Keratinocyte (primary cell): ENCODE results near the gene APLF. TPM values are rescaled to one million over a fixed set of nuclear protein-coding genes. Genes with fewer than 3 reads are reported as not detected.

Experiments used
- DNase-seq: peaks from one replicate; pipeline ENCODE4 v3.0.0-alpha.2; 2011; ENCODE audit warnings: low read depth, missing footprints, low spot score
- FAIRE-seq: peaks from 2 replicates; lab custom pipeline; 2011; peaks lifted over from hg19 to GRCh38; lab: Jason Lieb, UNC
- H2AFZ ChIP-seq: 2 replicates; pipeline ENCODE4 v1.6.0; 2012; ENCODE audit warnings: low read length, control low read depth, inconsistent platforms; ENCODE audit not compliant: control insufficient read depth
- H3K27ac ChIP-seq: 2 replicates; pipeline ENCODE4 v1.5.1; 2011; ENCODE audit warnings: low read length; ENCODE audit not compliant: control insufficient read depth, insufficient read depth
- H3K27me3 ChIP-seq: 3 replicates; pipeline ENCODE4 v1.6.0; 2011; ENCODE audit warnings: low read length; ENCODE audit not compliant: control insufficient read depth, insufficient read depth; ENCODE audit errors: extremely low read depth
- H3K36me3 ChIP-seq, 2 experiments: 2 replicates in 1 of 2; 3 replicates in 1 of 2; pipeline ENCODE4 v1.5.1; 2011; ENCODE audit warnings: low read length in 2 of 2, mild to moderate bottlenecking in 1 of 2; ENCODE audit not compliant: control insufficient read depth in 2 of 2, insufficient read depth in 2 of 2; ENCODE audit errors: extremely low read depth in 1 of 2
- H3K4me1 ChIP-seq: 3 replicates; pipeline ENCODE4 v1.5.1; 2011; ENCODE audit warnings: low read length; ENCODE audit not compliant: control insufficient read depth, insufficient read depth; ENCODE audit errors: extremely low read depth
- H3K4me2 ChIP-seq: 3 replicates; pipeline ENCODE4 v1.6.0; 2011; ENCODE audit warnings: low read depth, low read length; ENCODE audit not compliant: control insufficient read depth, insufficient read depth; ENCODE audit errors: extremely low read depth
- H3K4me3 ChIP-seq, 3 experiments: fragments of 200-600 bp in 1 of 3; sonication (generic) in 1 of 3; 2 replicates in 2 of 3; 3 replicates in 1 of 3; pipeline ENCODE4 v1.5.1; 2011 to 2016; ENCODE audit warnings: low read length in 3 of 3, mild to moderate bottlenecking in 3 of 3, control low read depth in 2 of 3, inconsistent platforms in 1 of 3, low read depth in 1 of 3, mixed read lengths in 1 of 3, mixed run types in 1 of 3, moderate library complexity in 1 of 3; ENCODE audit not compliant: control insufficient read depth in 2 of 3, insufficient read depth in 2 of 3; ENCODE audit errors: extremely low read depth in 1 of 3
- H3K79me2 ChIP-seq: 2 replicates; pipeline ENCODE4 v1.6.0; 2012; ENCODE audit warnings: low read length; ENCODE audit not compliant: control insufficient read depth, insufficient read depth
- H3K9ac ChIP-seq: 3 replicates; pipeline ENCODE4 v1.6.0; 2011; ENCODE audit warnings: low read length; ENCODE audit not compliant: control insufficient read depth, insufficient read depth; ENCODE audit errors: extremely low read depth
- H3K9me1 ChIP-seq: 3 replicates; pipeline ENCODE4 v1.6.0; 2011; ENCODE audit warnings: low read length; ENCODE audit not compliant: control insufficient read depth, insufficient read depth; ENCODE audit errors: extremely low read depth
- H3K9me3 ChIP-seq: 2 replicates; pipeline ENCODE4 v1.5.1; 2012; ENCODE audit warnings: low read depth, low read length; ENCODE audit not compliant: control insufficient read depth
- H4K20me1 ChIP-seq: 3 replicates; pipeline ENCODE4 v1.6.0; 2011; ENCODE audit warnings: low read length; ENCODE audit not compliant: control insufficient read depth, insufficient read depth; ENCODE audit errors: extremely low read depth
- CTCF ChIP-seq, 3 experiments: IDR thresholded peaks in 1 of 3; conservative IDR thresholded peaks in 1 of 3; optimal IDR thresholded peaks in 1 of 3; 2 replicates in 2 of 3; 3 replicates in 1 of 3; pipeline versions ENCODE3 to v1.5.1; 2011; ENCODE audit warnings: low read length in 3 of 3, mild to moderate bottlenecking in 3 of 3, moderate library complexity in 2 of 3, control low read depth in 1 of 3, inconsistent platforms in 1 of 3; ENCODE audit not compliant: insufficient read depth in 2 of 3; ENCODE audit errors: extremely low read depth in 1 of 3
- EZH2 ChIP-seq: IDR thresholded peaks from one replicate; pipeline ENCODE4 v1.6.1; 2012; ENCODE audit warnings: inconsistent platforms, mild to moderate bottlenecking, low read length, moderate library complexity
- dilution Hi-C: fragments of 300-500 bp; cut with MboI; formaldehyde crosslinking; loops from one replicate; pipeline ENCODE4 v1.7.0; 2020; ENCODE audit warnings: low sequenced_read_pairs; ENCODE audit not compliant: extremely low pct_ligation_motif_present
- polyA plus RNA-seq, 5 experiments: library from polyadenylated mRNA; depleted of rRNA in 3 of 5; stranded (reverse) in 3 of 5; stranded (forward) in 1 of 5; unstranded in 1 of 5; fragments of >200 nt; gene quantifications; 1 replicate in 1 of 5; 2 replicates in 3 of 5; 3 replicates in 1 of 5; pipeline versions ENCODE4 v1.2.1 to v1.2.3, GENCODE V29; 2011 to 2012; ENCODE audit warnings: missing spikeins in 2 of 5, low read depth in 1 of 5, low replicate concordance in 1 of 5

The APLF gene
- polyA plus RNA-seq, 1 donor (not counting 4 experiments of a cell fraction or from before 2014, with no cell fraction given): 3.0 TPM

GRCh38 chr2:68464651-68465050 lies 2.7 kb upstream of the APLF start:
- FAIRE-seq (no peak), DNase-seq (no peak)
- no peak for TF ChIP-seq EZH2
- no peak for TF ChIP-seq CTCF (optimal IDR thresholded peaks at IDR 0.05 in 1 of 3, IDR thresholded peaks at IDR 0.05 in 1 of 3, conservative IDR thresholded peaks at IDR 0.05 in 1 of 3; ENCODE audit: extremely low read depth in 1 of 3, insufficient read depth in 2 of 3, low read length in 3 of 3)
- Histone ChIP-seq H3K4me2 (peak overlapping the region; percentile 100), H3K4me1 (peaks cover 36% of the 10 kb centered on the region), H3K9me1 (peaks cover 3% of the 10 kb centered on the region), H3K9me3 (no peaks in the 10 kb centered on the region), H3K27ac (peak overlapping the region; percentile 99), H2AFZ (peak overlapping the region; percentile 63), H3K36me3 (peaks cover 0 to 2% of the 10 kb centered on the region in 2 experiments), H3K27me3 (no peaks in the 10 kb centered on the region), H3K4me3 (peak overlapping the region in 1 of 3 experiments; percentile 51), H4K20me1 (no peaks in the 10 kb centered on the region), H3K9ac (peak overlapping the region; percentile 26), H3K79me2 (peaks cover 7% of the 10 kb centered on the region)
- dilution Hi-C loops: no loop called here

GRCh38 chr2:68465081-68465916 lies 2.1 kb upstream of the APLF start:
- Histone ChIP-seq H3K27me3 (no peaks in the 10 kb centered on the region), H3K27ac (peak overlapping the region; percentile 99), H3K4me2 (peak overlapping the region; percentile 100), H2AFZ (no peak overlapping the region), H3K4me1 (peaks cover 38% of the 10 kb centered on the region), H3K9ac (peak overlapping the region; percentile 36), H3K9me1 (peaks cover 3% of the 10 kb centered on the region), H3K79me2 (peaks cover 7% of the 10 kb centered on the region), H3K4me3 (peak overlapping the region in 2 of 3 experiments; percentile 96 to 97), H3K36me3 (peaks cover 0 to 2% of the 10 kb centered on the region in 2 experiments), H3K9me3 (no peaks in the 10 kb centered on the region), H4K20me1 (no peaks in the 10 kb centered on the region)
- dilution Hi-C loops: no loop called here
- no peak for DNase-seq
- TF ChIP-seq EZH2: no peak
- TF ChIP-seq CTCF (optimal IDR thresholded peaks at IDR 0.05 in 1 of 3, IDR thresholded peaks at IDR 0.05 in 1 of 3, conservative IDR thresholded peaks at IDR 0.05 in 1 of 3; ENCODE audit: extremely low read depth in 1 of 3, insufficient read depth in 2 of 3, low read length in 3 of 3): no peak
- no peak for FAIRE-seq
